ENCODE results near the gene SIK3. TPM values are rescaled to one million over a fixed set of nuclear protein-coding genes. Genes with fewer than 3 reads are reported as not detected.

The SIK3 gene
- total RNA-seq, 1 experiment from 2014 or later = 4.1 TPM

DNA sequence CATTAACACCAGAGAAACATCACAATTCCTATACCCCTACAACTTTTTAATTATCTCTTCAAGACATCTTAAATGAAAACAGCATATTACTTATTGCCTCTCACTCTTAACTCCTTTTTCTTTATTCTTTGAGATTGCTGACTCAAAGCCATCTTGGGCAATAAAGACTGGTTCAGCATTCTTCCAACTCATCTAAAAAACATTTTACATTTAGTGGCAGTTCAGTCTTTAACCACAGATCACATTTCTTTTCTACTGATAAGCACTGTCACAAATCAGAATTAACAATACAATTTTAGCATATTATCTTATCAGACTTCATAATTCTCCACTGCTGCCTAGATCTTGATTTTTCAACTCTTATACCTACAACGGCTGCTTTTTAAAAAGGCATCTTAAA is 34.0 kb downstream of the SIK3 start:
- H3K4me3 ChIP-seq (ENCODE audit: low read length) = no peak overlapping the region
- no peaks in the 10 kb centered on the region for H3K36me3 ChIP-seq (ENCODE audit: insufficient read depth, low read length)
- H2AFZ ChIP-seq (ENCODE audit: low read length) = no peak overlapping the region
- H3K4me2 ChIP-seq (ENCODE audit: low read depth, low read length, poor library complexity, severe bottlenecking) = no peak overlapping the region
- no peak overlapping the region for H3K9ac ChIP-seq (ENCODE audit: low read length)
- H3K9me2 ChIP-seq (replicated peaks; ENCODE audit: insufficient read depth, low read length) = no peaks in the 10 kb centered on the region
- no peak for DNase-seq
- H3K79me2 ChIP-seq (ENCODE audit: low read length) = no peaks in the 10 kb centered on the region
- no peaks in the 10 kb centered on the region for H3K27me3 ChIP-seq (ENCODE audit: low read length)
- H3K4me1 ChIP-seq (ENCODE audit: low read length) = no peaks in the 10 kb centered on the region
- no peak overlapping the region for H3K27ac ChIP-seq (ENCODE audit: low read length)
- no peaks in the 10 kb centered on the region for H3K9me3 ChIP-seq (ENCODE audit: low read length)
- no peaks in the 10 kb centered on the region for H4K20me1 ChIP-seq (ENCODE audit: insufficient read depth, low read depth, low read length)

- Histone ChIP-seq H3K27me3 (ENCODE audit: low read length) (no peaks in the 10 kb centered on the region), H3K27ac (ENCODE audit: low read length) (no peak overlapping the region), H2AFZ (ENCODE audit: low read length) (no peak overlapping the region), H3K4me2 (ENCODE audit: low read depth, low read length, poor library complexity, severe bottlenecking) (no peak overlapping the region), H3K79me2 (ENCODE audit: low read length) (no peaks in the 10 kb centered on the region), H3K36me3 (ENCODE audit: insufficient read depth, low read length) (no peaks in the 10 kb centered on the region), H3K4me3 (ENCODE audit: low read length) (no peak overlapping the region), H3K9ac (ENCODE audit: low read length) (no peak overlapping the region), H3K9me2 (replicated peaks; ENCODE audit: insufficient read depth, low read length) (no peaks in the 10 kb centered on the region), H3K4me1 (ENCODE audit: low read length) (no peaks in the 10 kb centered on the region), H3K9me3 (ENCODE audit: low read length) (no peaks in the 10 kb centered on the region), H4K20me1 (ENCODE audit: insufficient read depth, low read depth, low read length) (0 out of 2 replicates have a peak, but pooled peaks cover 3% of the 10 kb centered on the region)
- no peak for DNase-seq
Observed at GRCh38 chr11:117062498-117062897, 35.7 kb downstream of the SIK3 start.

- H3K79me2 ChIP-seq (ENCODE audit: low read length) = no peaks in the 10 kb centered on the region
- no peaks in the 10 kb centered on the region for H3K36me3 ChIP-seq (ENCODE audit: insufficient read depth, low read length)
- H3K4me1 ChIP-seq (ENCODE audit: low read length) = no peaks in the 10 kb centered on the region
Observed at GRCh38 chr11:117061256-117061655, 37.0 kb downstream of the SIK3 start.

GRCh38 chr11:117059611-117060148 is 38.5 kb downstream of the SIK3 start:
- Histone ChIP-seq H3K27ac (ENCODE audit: low read length) (no peak overlapping the region), H3K79me2 (ENCODE audit: low read length) (no peaks in the 10 kb centered on the region), H3K36me3 (ENCODE audit: insufficient read depth, low read length) (no peaks in the 10 kb centered on the region), H2AFZ (ENCODE audit: low read length) (no peak overlapping the region), H3K9me2 (replicated peaks; ENCODE audit: insufficient read depth, low read length) (no peaks in the 10 kb centered on the region), H3K4me3 (ENCODE audit: low read length) (no peak overlapping the region), H3K9ac (ENCODE audit: low read length) (no peak overlapping the region), H4K20me1 (ENCODE audit: insufficient read depth, low read depth, low read length) (0 out of 2 replicates have a peak, but pooled peaks cover 3% of the 10 kb centered on the region), H3K9me3 (ENCODE audit: low read length) (no peaks in the 10 kb centered on the region), H3K4me1 (ENCODE audit: low read length) (no peaks in the 10 kb centered on the region), H3K27me3 (ENCODE audit: low read length) (no peaks in the 10 kb centered on the region), H3K4me2 (ENCODE audit: low read depth, low read length, poor library complexity, severe bottlenecking) (no peak overlapping the region)
- DNase-seq = no peak

More at GRCh38 chr11:117061256-117061655, 37.0 kb downstream of the SIK3 start:
- 0 out of 2 replicates have a peak, but pooled peaks cover 3% of the 10 kb centered on the region for H4K20me1 ChIP-seq (ENCODE audit: insufficient read depth, low read depth, low read length)
- no peak overlapping the region for H3K4me2 ChIP-seq (ENCODE audit: low read depth, low read length, poor library complexity, severe bottlenecking)
- H3K9me3 ChIP-seq (ENCODE audit: low read length) = no peaks in the 10 kb centered on the region
- no peak overlapping the region for H3K9ac ChIP-seq (ENCODE audit: low read length)
- no peak for DNase-seq
- no peaks in the 10 kb centered on the region for H3K9me2 ChIP-seq (replicated peaks; ENCODE audit: insufficient read depth, low read length)
- H3K27ac ChIP-seq (ENCODE audit: low read length) = no peak overlapping the region
- H2AFZ ChIP-seq (ENCODE audit: low read length) = no peak overlapping the region
- no peak overlapping the region for H3K4me3 ChIP-seq (ENCODE audit: low read length)
- no peaks in the 10 kb centered on the region for H3K27me3 ChIP-seq (ENCODE audit: low read length)

GRCh38 chr11:117058761-117059261 is 39.4 kb downstream of the SIK3 start:
- Histone ChIP-seq H3K27ac (ENCODE audit: low read length) (no peak overlapping the region), H3K4me3 (ENCODE audit: low read length) (no peak overlapping the region), H4K20me1 (ENCODE audit: insufficient read depth, low read depth, low read length) (0 out of 2 replicates have a peak, but pooled peaks cover 3% of the 10 kb centered on the region), H3K79me2 (ENCODE audit: low read length) (no peaks in the 10 kb centered on the region), H2AFZ (ENCODE audit: low read length) (no peak overlapping the region), H3K9ac (ENCODE audit: low read length) (no peak overlapping the region), H3K9me3 (ENCODE audit: low read length) (no peaks in the 10 kb centered on the region), H3K27me3 (ENCODE audit: low read length) (no peaks in the 10 kb centered on the region), H3K36me3 (ENCODE audit: insufficient read depth, low read length) (no peaks in the 10 kb centered on the region), H3K4me2 (ENCODE audit: low read depth, low read length, poor library complexity, severe bottlenecking) (no peak overlapping the region), H3K9me2 (replicated peaks; ENCODE audit: insufficient read depth, low read length) (no peaks in the 10 kb centered on the region), H3K4me1 (ENCODE audit: low read length) (no peaks in the 10 kb centered on the region)
- no peak for DNase-seq

- Histone ChIP-seq H3K9me3 (ENCODE audit: low read length) (no peaks in the 10 kb centered on the region), H3K27me3 (ENCODE audit: low read length) (no peaks in the 10 kb centered on the region), H3K9me2 (replicated peaks; ENCODE audit: insufficient read depth, low read length) (no peaks in the 10 kb centered on the region), H3K4me1 (ENCODE audit: low read length) (no peaks in the 10 kb centered on the region), H3K4me3 (ENCODE audit: low read length) (no peak overlapping the region), H2AFZ (ENCODE audit: low read length) (no peak overlapping the region), H3K9ac (ENCODE audit: low read length) (no peak overlapping the region), H4K20me1 (ENCODE audit: insufficient read depth, low read depth, low read length) (0 out of 2 replicates have a peak, but pooled peaks cover 3% of the 10 kb centered on the region), H3K36me3 (ENCODE audit: insufficient read depth, low read length) (no peaks in the 10 kb centered on the region), H3K27ac (ENCODE audit: low read length) (no peak overlapping the region), H3K79me2 (ENCODE audit: low read length) (no peaks in the 10 kb centered on the region), H3K4me2 (ENCODE audit: low read depth, low read length, poor library complexity, severe bottlenecking) (no peak overlapping the region)
- no peak for DNase-seq
Observed at GRCh38 chr11:117057727-117058126, 40.5 kb downstream of the SIK3 start.

GRCh38 chr11:117057317-117057716 is 40.9 kb downstream of the SIK3 start:
- H2AFZ ChIP-seq (ENCODE audit: low read length) = no peak overlapping the region
- no peak for DNase-seq
- H3K4me2 ChIP-seq (ENCODE audit: low read depth, low read length, poor library complexity, severe bottlenecking) = no peak overlapping the region
- no peaks in the 10 kb centered on the region for H3K9me3 ChIP-seq (ENCODE audit: low read length)
- no peak overlapping the region for H3K27ac ChIP-seq (ENCODE audit: low read length)
- no peaks in the 10 kb centered on the region for H3K79me2 ChIP-seq (ENCODE audit: low read length)
- H3K36me3 ChIP-seq (ENCODE audit: insufficient read depth, low read length) = no peaks in the 10 kb centered on the region
- no peaks in the 10 kb centered on the region for H3K27me3 ChIP-seq (ENCODE audit: low read length)
- H4K20me1 ChIP-seq (ENCODE audit: insufficient read depth, low read depth, low read length) = 0 out of 2 replicates have a peak, but pooled peaks cover 3% of the 10 kb centered on the region
- H3K4me3 ChIP-seq (ENCODE audit: low read length) = no peak overlapping the region
- H3K9ac ChIP-seq (ENCODE audit: low read length) = no peak overlapping the region
- H3K9me2 ChIP-seq (replicated peaks; ENCODE audit: insufficient read depth, low read length) = no peaks in the 10 kb centered on the region
- no peaks in the 10 kb centered on the region for H3K4me1 ChIP-seq (ENCODE audit: low read length)

- no peak for DNase-seq
- H3K4me2 ChIP-seq (ENCODE audit: low read depth, low read length, poor library complexity, severe bottlenecking) = no peak overlapping the region
- no peaks in the 10 kb centered on the region for H3K27me3 ChIP-seq (ENCODE audit: low read length)
- H3K9ac ChIP-seq (ENCODE audit: low read length) = no peak overlapping the region
- H3K4me3 ChIP-seq (ENCODE audit: low read length) = no peak overlapping the region
- H3K9me2 ChIP-seq (replicated peaks; ENCODE audit: insufficient read depth, low read length) = no peaks in the 10 kb centered on the region
- no peaks in the 10 kb centered on the region for H3K79me2 ChIP-seq (ENCODE audit: low read length)
- H3K27ac ChIP-seq (ENCODE audit: low read length) = no peak overlapping the region
- H3K9me3 ChIP-seq (ENCODE audit: low read length) = no peaks in the 10 kb centered on the region
- H3K4me1 ChIP-seq (ENCODE audit: low read length) = no peaks in the 10 kb centered on the region
- H3K36me3 ChIP-seq (ENCODE audit: insufficient read depth, low read length) = no peaks in the 10 kb centered on the region
- no peak overlapping the region for H2AFZ ChIP-seq (ENCODE audit: low read length)
- 0 out of 2 replicates have a peak, but pooled peaks cover 3% of the 10 kb centered on the region for H4K20me1 ChIP-seq (ENCODE audit: insufficient read depth, low read depth, low read length)
Observed at GRCh38 chr11:117055469-117055868, 42.8 kb downstream of the SIK3 start.

Measured in Karpas-422 (cell line).